GM23248 (cell line): ENCODE measurements around the gene PREX1. TPM values are rescaled to one million over a fixed set of nuclear protein-coding genes. Genes with fewer than 3 reads are reported as not detected.

ENCODE experiments used
- DNase-seq: peaks from one replicate; pipeline ENCODE4 v3.0.0-alpha.2; 2015
- H2AFZ ChIP-seq: fragments of 200-600 bp; sonication (generic); 2 replicates; pipeline ENCODE4 v1.6.1; 2016; ENCODE audit warnings: antibody characterized with exemption
- H3F3A ChIP-seq: fragments of 200-600 bp; sonication (generic); 2 replicates; pipeline ENCODE4 v1.6.1; 2016; ENCODE audit warnings: mild to moderate bottlenecking, antibody characterized with exemption, mixed run types; ENCODE audit not compliant: insufficient read depth
- H3K27ac ChIP-seq: fragments of 200-600 bp; sonication (generic); 2 replicates; pipeline ENCODE4 v1.5.1; 2016; ENCODE audit warnings: mild to moderate bottlenecking
- H3K27me3 ChIP-seq: fragments of 200-600 bp; sonication (generic); replicated peaks from 2 replicates; pipeline ENCODE4 v1.6.1; 2016; ENCODE audit warnings: mild to moderate bottlenecking; ENCODE audit not compliant: insufficient read depth
- H3K36me3 ChIP-seq: fragments of 200-600 bp; sonication (generic); 2 replicates; pipeline ENCODE4 v1.6.1; 2016; ENCODE audit warnings: low read depth, mild to moderate bottlenecking
- H3K4me1 ChIP-seq: fragments of 200-600 bp; sonication (generic); 2 replicates; pipeline ENCODE4 v1.6.1; 2016; ENCODE audit warnings: mild to moderate bottlenecking; ENCODE audit not compliant: insufficient read depth
- H3K4me2 ChIP-seq: fragments of 200-600 bp; sonication (generic); one replicate; pipeline ENCODE4 v1.6.1; 2016; ENCODE audit warnings: mild to moderate bottlenecking; ENCODE audit not compliant: unreplicated experiment
- H3K4me3 ChIP-seq: fragments of 200-600 bp; sonication (generic); 2 replicates; pipeline ENCODE4 v1.5.1; 2016; ENCODE audit warnings: mild to moderate bottlenecking
- H3K79me2 ChIP-seq: fragments of 200-600 bp; sonication (generic); 2 replicates; pipeline ENCODE4 v1.6.1; 2016; ENCODE audit warnings: mild to moderate bottlenecking; ENCODE audit not compliant: insufficient read depth
- H3K9ac ChIP-seq: fragments of 200-600 bp; sonication (generic); 2 replicates; pipeline ENCODE4 v1.6.1; 2016; ENCODE audit warnings: mild to moderate bottlenecking
- H3K9me2 ChIP-seq: fragments of 200-600 bp; sonication (generic); 2 replicates; pipeline ENCODE4 v1.6.1; 2016; ENCODE audit warnings: mixed run types, mild to moderate bottlenecking, moderate library complexity; ENCODE audit not compliant: insufficient read depth
- H3K9me3 ChIP-seq: fragments of 200-600 bp; sonication (generic); one replicate; pipeline ENCODE4 v1.6.1; 2017; ENCODE audit warnings: low read depth
- H4K20me1 ChIP-seq: fragments of 200-600 bp; sonication (generic); 2 replicates; pipeline ENCODE4 v1.6.0; 2016; ENCODE audit not compliant: insufficient read depth
- EZH2 ChIP-seq: fragments of 200-600 bp; sonication (generic); IDR thresholded peaks from 2 replicates; pipeline ENCODE4 v1.6.1; 2018; ENCODE audit warnings: antibody characterized with exemption, mild to moderate bottlenecking; ENCODE audit not compliant: insufficient read depth, poor library complexity, severe bottlenecking
- EZH2phosphoT487 ChIP-seq: fragments of 200-600 bp; sonication (generic); IDR thresholded peaks from 2 replicates; pipeline ENCODE4 v1.6.1; 2018; ENCODE audit warnings: antibody characterized with exemption, moderate library complexity, mild to moderate bottlenecking, low read depth; ENCODE audit not compliant: insufficient read depth
- WGBS, 2 experiments: methylation state at CpG; one replicate each; pipeline ENCODE4 v1.1.6; 2015 to 2017; ENCODE audit warnings: low lambda C conversion rate in 2 of 2, low coverage in 1 of 2; ENCODE audit errors: missing lambda C conversion rate in 2 of 2; 5-methylcytosine and 5-hydroxymethylcytosine counted together
- in situ Hi-C: fragments of 300-500 bp; cut with MboI; formaldehyde crosslinking; loops from 2 replicates; pipeline ENCODE4 v1.15.0; 2020
- polyA plus RNA-seq: library from polyadenylated mRNA; unstranded; fragments of >200 nt; fragmentation: Nextera tagmentation; extraction: Ambion mirVana; gene quantifications from 2 replicates; pipeline ENCODE4 v1.2.1, GENCODE V29; 2016
- total RNA-seq: library from RNA; depleted of rRNA; stranded (reverse); fragments of >200 nt; shearing (Covaris generic); gene quantifications from 2 replicates; pipeline ENCODE4 v1.2.3, GENCODE V29; 2014

Gene PREX1
- total and polyA plus RNA-seq, 2 experiments from 2014 or later: 0.13 to 0.65 TPM

DNA sequence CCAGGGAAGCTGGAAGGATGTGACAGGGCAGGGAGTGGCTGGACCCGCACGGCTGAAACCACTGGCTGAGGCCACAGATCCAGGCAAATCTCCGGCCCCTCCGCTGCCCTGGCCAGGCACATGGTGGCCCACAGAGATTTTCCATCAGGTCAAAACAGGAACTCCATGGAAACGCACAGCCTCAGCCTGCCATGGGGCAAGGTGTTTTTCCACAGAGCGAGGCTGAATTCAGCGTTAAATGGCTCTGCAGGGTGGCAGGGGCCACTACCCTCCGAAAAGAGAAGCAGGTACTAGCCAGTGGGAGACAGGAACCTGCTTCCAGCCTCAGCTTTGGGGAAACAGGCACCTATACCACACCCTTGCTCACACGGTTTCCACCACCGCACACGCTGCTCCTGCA, 53.1 kb downstream of the PREX1 start:
- Histone ChIP-seq H3K4me1 (peaks cover 10% of the 10 kb centered on the region), H3K9ac (no peak overlapping the region), H3K36me3 (no peaks in the 10 kb centered on the region), H3K9me2 (no peaks in the 10 kb centered on the region), H3K4me3 (no peak overlapping the region), H3K27me3 (peaks cover 5% of the 10 kb centered on the region; the same call in 1 of the 2 replicates), H3K27ac (no peak overlapping the region), H3K79me2 (no peaks in the 10 kb centered on the region), H2AFZ (no peak overlapping the region), H3K9me3 (no peaks in the 10 kb centered on the region), H3K4me2 (no peak overlapping the region), H3F3A (no peaks in the 10 kb centered on the region), H4K20me1 (no peaks in the 10 kb centered on the region)
- WGBS, 2 experiments: 93 to 94% methylated on average over 11 of the region's 11 CpGs
- TF ChIP-seq EZH2phosphoT487: no peak
- no peak for TF ChIP-seq EZH2
- DNase-seq: no peak
- in situ Hi-C loops: no loop called here

DNA sequence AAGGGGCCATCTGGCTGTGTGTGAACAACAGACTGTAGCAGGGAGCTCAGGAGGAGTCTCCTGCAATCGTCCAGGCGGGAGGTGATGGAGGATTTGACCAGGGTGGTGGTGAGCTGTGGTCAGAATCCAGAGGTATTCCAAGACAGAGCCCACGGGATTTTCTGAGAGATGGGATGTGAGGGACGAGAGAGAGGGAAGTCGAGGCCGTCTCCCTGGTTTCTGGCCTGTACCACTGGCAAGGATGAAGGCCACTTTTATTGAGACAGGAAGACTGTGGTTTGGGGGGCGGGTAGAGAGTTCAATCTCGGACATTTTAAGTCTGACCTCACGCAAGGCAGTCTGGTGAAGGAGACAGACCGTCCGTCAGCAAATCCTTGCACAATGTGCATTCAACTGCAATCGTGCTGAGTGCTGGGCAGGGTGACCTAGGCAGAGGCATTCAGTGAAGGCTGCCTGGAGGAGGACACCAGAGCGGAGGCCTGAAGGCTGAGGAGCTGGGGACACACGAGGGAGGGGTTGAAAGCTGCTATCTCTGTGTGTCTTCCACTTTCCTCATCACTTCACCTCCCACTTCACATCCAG, 53.9 kb downstream of the PREX1 start:
- DNase-seq: no peak
- no peak overlapping the region for H3K27ac ChIP-seq
- in situ Hi-C loops: no loop called here

DNA sequence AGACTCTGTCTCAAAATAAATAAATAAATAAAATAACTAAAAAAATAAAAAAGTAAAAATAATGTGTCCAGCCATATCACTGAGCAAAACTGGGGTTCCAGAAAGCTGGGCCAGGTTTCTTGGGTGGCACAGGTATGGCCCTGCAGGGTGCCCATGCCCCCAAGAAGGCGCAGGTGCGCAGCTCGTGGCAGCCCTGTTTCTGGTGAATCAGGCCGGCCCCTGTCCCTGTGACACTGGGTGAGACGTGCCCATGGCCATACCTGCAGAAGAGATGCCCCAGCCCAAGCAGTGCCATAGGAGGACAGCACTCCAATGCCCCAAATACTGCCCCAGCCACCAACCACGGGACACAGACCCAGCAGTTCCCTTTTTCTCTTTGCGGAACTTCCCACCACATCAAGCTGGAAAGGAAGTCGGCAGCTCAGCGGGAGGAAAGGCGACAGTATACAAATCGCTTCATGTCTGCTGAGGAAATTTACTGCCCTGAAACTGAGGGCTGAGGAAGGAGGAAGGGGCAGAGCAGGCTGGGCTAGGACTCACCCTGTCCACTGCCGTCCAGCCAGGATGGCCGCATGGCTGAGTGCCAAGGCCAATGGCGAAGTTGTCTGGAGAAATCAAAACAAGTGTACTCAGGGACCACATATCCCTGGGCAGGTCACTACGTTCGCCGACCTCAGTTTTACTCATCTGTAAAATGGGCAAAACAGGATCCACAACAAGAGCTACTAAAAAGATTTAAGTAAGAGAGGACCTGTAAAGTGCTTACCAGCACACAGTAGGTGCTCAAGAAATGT, 55.4 kb downstream of the PREX1 start:
- Histone ChIP-seq H3K9me2 (no peaks in the 10 kb centered on the region), H3K4me3 (no peak overlapping the region), H4K20me1 (no peaks in the 10 kb centered on the region), H3F3A (no peaks in the 10 kb centered on the region), H2AFZ (no peak overlapping the region), H3K79me2 (no peaks in the 10 kb centered on the region), H3K36me3 (no peaks in the 10 kb centered on the region), H3K9me3 (no peaks in the 10 kb centered on the region), H3K9ac (no peak overlapping the region), H3K27ac (no peak overlapping the region), H3K27me3 (peaks cover 9% of the 10 kb centered on the region; the same call in 1 of the 2 replicates), H3K4me1 (peaks cover 10% of the 10 kb centered on the region), H3K4me2 (no peak overlapping the region)
- TF ChIP-seq EZH2phosphoT487 (no peak), EZH2 (no peak)
- DNase-seq: no peak
- in situ Hi-C loops: no loop called here
- 78 to 80% methylated on average over 17 of the region's 17 CpGs for WGBS, 2 experiments

More for the DNA sequence above, 53.9 kb downstream of the PREX1 start:
- H3K9me3 ChIP-seq: no peaks in the 10 kb centered on the region
- no peaks in the 10 kb centered on the region for H4K20me1 ChIP-seq
- no peak overlapping the region for H2AFZ ChIP-seq
- H3K9me2 ChIP-seq: no peaks in the 10 kb centered on the region
- H3K4me2 ChIP-seq: no peak overlapping the region
- WGBS, 2 experiments: 71 to 73% methylated on average over 14 of the region's 14 CpGs
- no peak overlapping the region for H3K4me3 ChIP-seq
- no peaks in the 10 kb centered on the region for H3K79me2 ChIP-seq
- no peak overlapping the region for H3K9ac ChIP-seq
- H3K36me3 ChIP-seq: no peaks in the 10 kb centered on the region
- no peak for TF ChIP-seq EZH2
- TF ChIP-seq EZH2phosphoT487: no peak
- peaks cover 10% of the 10 kb centered on the region for H3K4me1 ChIP-seq
- no peaks in the 10 kb centered on the region for H3F3A ChIP-seq
- H3K27me3 ChIP-seq: peaks cover 6% of the 10 kb centered on the region; the same call in 1 of the 2 replicates

DNA sequence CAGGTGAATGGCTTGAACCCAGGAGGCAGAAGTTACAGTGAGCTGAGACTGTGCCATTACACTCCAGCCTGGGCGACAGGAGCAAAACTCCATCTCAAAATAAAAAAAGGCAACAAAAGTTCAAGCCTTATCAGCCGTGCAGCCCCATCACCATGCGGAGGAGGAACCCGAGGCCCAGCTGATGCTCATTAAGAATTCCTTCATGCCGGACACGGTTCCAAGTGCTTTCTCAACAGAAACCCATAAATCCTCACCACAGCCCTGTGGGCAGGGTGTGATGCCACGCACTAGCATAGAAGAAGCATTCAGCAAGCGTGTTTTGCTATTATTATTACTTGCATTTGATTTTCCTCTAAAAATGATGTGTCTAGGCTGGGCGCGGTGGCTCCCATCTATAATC, 56.3 kb downstream of the PREX1 start:
- no peaks in the 10 kb centered on the region for H4K20me1 ChIP-seq
- H3K9me3 ChIP-seq: no peaks in the 10 kb centered on the region
- in situ Hi-C loops: no loop called here
- peaks cover 9% of the 10 kb centered on the region; the same call in 1 of the 2 replicates for H3K27me3 ChIP-seq
- peaks cover 7% of the 10 kb centered on the region; the same call in 1 of the 2 replicates for H3K4me1 ChIP-seq
- H3K9ac ChIP-seq: no peak overlapping the region
- WGBS, 2 experiments: 6 to 8% methylated on average over 10 of the region's 10 CpGs
- H3K36me3 ChIP-seq: no peaks in the 10 kb centered on the region
- no peak overlapping the region for H3K27ac ChIP-seq
- H3K9me2 ChIP-seq: no peaks in the 10 kb centered on the region
- TF ChIP-seq EZH2phosphoT487 (no peak), EZH2 (no peak)
- H3K79me2 ChIP-seq: no peaks in the 10 kb centered on the region
- H2AFZ ChIP-seq: no peak overlapping the region
- DNase-seq: peak; percentile 91
- no peak overlapping the region for H3K4me3 ChIP-seq
- H3F3A ChIP-seq: no peaks in the 10 kb centered on the region
- H3K4me2 ChIP-seq: peak overlapping the region; percentile 3
